Measurements from ENCODE around the gene SLC4A3. TPM values are rescaled to one million over a fixed set of nuclear protein-coding genes. Genes with fewer than 3 reads are reported as not detected.
"Not testable (repeated sequence)": the region's sequence is repeated elsewhere in the genome, so short reads cannot be mapped to it uniquely, and the experiment has no call there.

The SLC4A3 gene
- total RNA-seq, 1 donor from 2014 or later: 13.5 TPM

GRCh38 chr2:219645631-219646527 is 18.4 kb downstream of the SLC4A3 start:
- Histone ChIP-seq H3K4me3 (no peak overlapping the region), H3K4me1 (peaks cover 20% of the 10 kb centered on the region), H3K27me3 (no peaks in the 10 kb centered on the region), H3K9me3 (no peaks in the 10 kb centered on the region), H3K36me3 (no peaks in the 10 kb centered on the region), H3K27ac (peak overlapping the region; percentile 38)
- TF ChIP-seq POLR2AphosphoS5 (IDR thresholded peaks at IDR 0.05; ENCODE audit: insufficient read depth in 1 of 2, low read depth in 1 of 2) (no peak), POLR2A (IDR thresholded peaks at IDR 0.05) (no peak), CTCF (IDR thresholded peaks at IDR 0.05) (no peak)
- DNase-seq (ENCODE audit: extremely low spot score in 2 of 2): peak; percentile 52 to 78
- intact Hi-C loops (cut with DNase I): no loop called here

- no peaks in the 10 kb centered on the region for H3K36me3 ChIP-seq
- peaks cover 15% of the 10 kb centered on the region for H3K4me1 ChIP-seq
- no peak overlapping the region for H3K27ac ChIP-seq
- intact Hi-C loops (cut with DNase I): no loop called here
- DNase-seq (ENCODE audit: extremely low spot score in 2 of 2): no peak
- no peaks in the 10 kb centered on the region for H3K27me3 ChIP-seq
- TF ChIP-seq POLR2A (IDR thresholded peaks at IDR 0.05) (no peak), POLR2AphosphoS5 (IDR thresholded peaks at IDR 0.05; ENCODE audit: insufficient read depth in 1 of 2, low read depth in 1 of 2) (no peak), CTCF (IDR thresholded peaks at IDR 0.05) (no peak)
- no peaks in the 10 kb centered on the region for H3K9me3 ChIP-seq
- H3K4me3 ChIP-seq: no peak overlapping the region
These were observed 20.7 kb downstream of the SLC4A3 start for GRCh38 chr2:219648176-219648575.

- H3K36me3 ChIP-seq: no peaks in the 10 kb centered on the region
- no peak for DNase-seq (ENCODE audit: extremely low spot score in 2 of 2)
- no peak for TF ChIP-seq CTCF (IDR thresholded peaks at IDR 0.05)
- no peak for TF ChIP-seq POLR2AphosphoS5 (IDR thresholded peaks at IDR 0.05; ENCODE audit: insufficient read depth in 1 of 2, low read depth in 1 of 2)
- TF ChIP-seq POLR2A (IDR thresholded peaks at IDR 0.05): no peak
- H3K9me3 ChIP-seq: no peaks in the 10 kb centered on the region
- H3K4me3 ChIP-seq: no peak overlapping the region
- H3K4me1 ChIP-seq: peaks cover 15% of the 10 kb centered on the region
- no peak overlapping the region for H3K27ac ChIP-seq
- intact Hi-C loops (cut with DNase I): no loop called here
- no peaks in the 10 kb centered on the region for H3K27me3 ChIP-seq
These were observed 21.5 kb downstream of the SLC4A3 start for GRCh38 chr2:219648963-219649362.

GRCh38 chr2:219650426-219651248 is 23.2 kb downstream of the SLC4A3 start:
- TF ChIP-seq POLR2A (IDR thresholded peaks at IDR 0.05) (no peak), CTCF (IDR thresholded peaks at IDR 0.05) (no peak), POLR2AphosphoS5 (IDR thresholded peaks at IDR 0.05; ENCODE audit: insufficient read depth in 1 of 2, low read depth in 1 of 2) (no peak)
- Histone ChIP-seq H3K4me3 (no peak overlapping the region), H3K27ac (no peak overlapping the region), H3K27me3 (no peaks in the 10 kb centered on the region), H3K9me3 (no peaks in the 10 kb centered on the region), H3K36me3 (no peaks in the 10 kb centered on the region), H3K4me1 (peaks cover 5% of the 10 kb centered on the region)
- DNase-seq (ENCODE audit: extremely low spot score in 2 of 2): peak; percentile 22 to 43
- intact Hi-C loops (cut with DNase I): no loop called here

- H3K27ac ChIP-seq; H3K36me3 ChIP-seq; H3K4me3 ChIP-seq; H3K27me3 ChIP-seq; H3K9me3 ChIP-seq; intact Hi-C loops (cut with DNase I); H3K4me1 ChIP-seq: not testable (repeated sequence)
- peak in 1 of 2 donors; percentile 34 for DNase-seq (ENCODE audit: extremely low spot score in 2 of 2)
These were observed 24.2 kb downstream of the SLC4A3 start for GRCh38 chr2:219651656-219652055.

Measured in vagina (tissue), 2 donors.